GM18498 (cell line): ENCODE results near the gene PRF1.
"Not testable (repeated sequence)": the region's sequence is repeated elsewhere in the genome, so short reads cannot be mapped to it uniquely, and the experiment has no call there.

Experiments
- ATAC-seq: cut with Tn5 transposase; IDR thresholded peaks from one replicate; pipeline ENCODE4 v1.9.1; 2021; ENCODE audit warnings: mild to moderate bottlenecking, moderate library complexity; ENCODE audit not compliant: unreplicated experiment

PRF1 gene

DNA sequence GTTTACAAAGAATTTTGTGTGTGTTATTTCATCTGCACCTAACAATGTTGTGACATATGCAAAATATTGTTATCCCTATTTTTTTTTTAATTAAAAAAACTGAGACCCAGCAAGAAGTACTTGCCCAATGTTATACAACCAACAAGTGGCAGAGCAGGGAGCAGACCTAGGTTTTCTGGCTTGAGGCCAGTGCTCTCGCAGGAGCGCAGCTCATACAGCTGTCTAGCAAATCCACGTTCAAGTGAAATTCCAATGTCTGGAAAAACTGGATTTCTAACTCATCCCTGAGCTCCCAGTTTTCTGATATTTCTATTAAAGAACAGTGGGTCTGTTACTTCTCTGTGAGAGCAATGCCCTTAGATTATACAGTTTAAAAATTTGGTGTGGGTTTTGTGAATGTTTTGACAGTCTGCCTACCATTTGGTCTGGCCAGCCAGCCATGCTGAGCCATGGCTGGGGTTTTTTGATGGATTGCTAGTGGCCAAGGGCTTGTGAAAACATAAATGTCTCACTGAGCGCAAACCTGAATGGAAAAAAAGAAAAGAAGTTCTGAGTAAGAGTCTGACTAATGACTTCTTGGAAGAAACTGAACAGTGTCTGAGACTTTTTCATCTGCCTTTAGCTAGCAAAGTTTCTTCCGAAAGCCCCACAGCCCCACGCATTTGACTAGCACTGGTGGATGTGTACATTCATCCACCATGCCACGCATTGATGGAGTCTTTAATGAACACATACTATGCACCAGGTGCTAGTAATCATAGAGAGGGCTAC lies 15.4 kb upstream of the PRF1 start:
- no peak for ATAC-seq

DNA sequence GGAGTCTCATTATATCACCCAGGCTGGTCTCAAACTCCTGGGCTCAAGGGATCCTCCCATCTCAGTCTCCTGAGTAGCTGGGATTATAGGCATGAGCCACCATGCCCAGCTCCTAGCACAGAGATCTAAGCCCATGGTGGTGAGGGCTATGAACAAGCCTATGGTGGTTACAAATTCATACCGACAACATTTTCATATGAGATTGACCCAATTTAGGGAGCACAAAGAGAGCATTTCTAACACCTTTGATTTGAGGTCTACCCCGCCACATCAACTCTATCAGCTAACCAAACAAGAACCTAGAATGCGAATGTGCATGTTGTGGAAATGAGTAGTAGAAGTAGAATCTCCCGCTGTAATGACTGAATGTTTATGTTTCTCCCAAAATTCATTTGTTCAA lies 14.2 kb upstream of the PRF1 start:
- no peak for ATAC-seq

DNA sequence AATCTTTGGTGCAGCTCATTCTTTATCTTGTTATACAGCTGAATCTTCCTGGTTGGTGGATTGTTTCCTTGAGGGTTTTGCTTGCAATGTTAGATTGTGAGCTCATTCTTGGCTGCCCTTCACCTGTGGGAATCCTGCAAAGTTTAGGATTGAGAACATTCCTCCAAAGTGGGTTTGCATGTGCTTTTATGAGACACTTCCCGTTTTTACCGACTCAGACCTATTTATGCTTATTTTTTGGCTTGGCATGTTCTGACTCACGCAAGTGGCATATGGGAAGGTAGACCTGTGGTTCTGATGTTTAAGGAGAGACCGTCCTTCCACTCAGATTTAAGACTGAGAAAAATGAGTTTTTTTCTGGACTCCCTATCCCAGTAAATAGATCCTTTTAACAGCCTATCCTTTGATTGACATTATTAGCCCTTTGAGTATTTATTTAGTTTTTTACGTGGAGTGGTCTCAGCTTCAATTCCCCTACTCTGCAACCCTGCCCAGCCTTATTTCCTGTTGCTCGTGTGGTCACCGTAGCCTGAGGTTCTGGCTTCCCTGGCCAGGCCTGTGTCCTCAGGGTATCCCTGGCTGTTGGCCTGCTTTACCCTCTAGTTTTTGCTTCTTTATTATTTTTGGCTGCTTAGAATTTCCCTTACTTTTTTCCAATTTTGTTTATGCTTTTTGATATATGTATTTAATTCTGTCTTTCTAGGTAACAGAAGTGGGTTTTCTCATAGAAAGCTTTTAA lies 13.4 kb upstream of the PRF1 start:
- no peak for ATAC-seq

DNA sequence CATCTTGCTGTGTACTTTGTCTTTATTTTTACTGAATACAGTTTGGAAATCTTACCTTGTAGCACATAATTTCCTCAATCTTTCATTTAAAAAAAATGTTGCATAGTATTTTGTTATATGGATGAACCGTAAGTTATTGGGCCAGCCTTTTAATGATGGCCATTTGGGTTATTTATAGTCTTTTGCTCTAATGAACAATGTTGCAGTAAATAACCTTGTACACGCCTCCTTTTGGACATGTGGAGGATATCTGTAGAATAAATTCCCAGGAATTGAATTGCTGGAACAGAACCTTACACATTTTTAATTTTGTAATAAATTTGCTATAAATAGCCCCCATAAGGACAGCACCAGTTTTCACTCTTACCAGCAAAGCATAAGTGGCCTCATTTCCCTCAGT lies 12.7 kb upstream of the PRF1 start:
- ATAC-seq: no peak

DNA sequence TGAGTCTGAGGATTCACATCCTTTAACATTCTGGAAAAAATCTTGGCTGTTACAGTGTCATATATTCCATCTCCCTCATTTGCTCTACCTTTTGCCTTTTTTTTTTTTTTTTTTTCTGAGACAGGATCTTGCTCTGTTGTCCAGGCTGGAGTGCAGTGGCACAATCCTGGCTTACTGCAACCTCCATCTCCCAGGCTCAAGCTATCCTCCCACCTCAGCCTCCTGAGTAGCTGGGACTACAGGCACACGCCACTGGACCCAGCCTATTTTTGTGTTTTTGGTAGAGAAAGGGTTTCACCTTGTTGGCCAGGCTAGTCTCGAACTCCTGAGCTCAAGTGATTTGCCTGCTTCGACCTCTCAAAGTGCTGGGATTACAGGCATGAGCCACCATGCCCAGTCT lies 11.8 kb upstream of the PRF1 start:
- ATAC-seq: not testable (repeated sequence)

DNA sequence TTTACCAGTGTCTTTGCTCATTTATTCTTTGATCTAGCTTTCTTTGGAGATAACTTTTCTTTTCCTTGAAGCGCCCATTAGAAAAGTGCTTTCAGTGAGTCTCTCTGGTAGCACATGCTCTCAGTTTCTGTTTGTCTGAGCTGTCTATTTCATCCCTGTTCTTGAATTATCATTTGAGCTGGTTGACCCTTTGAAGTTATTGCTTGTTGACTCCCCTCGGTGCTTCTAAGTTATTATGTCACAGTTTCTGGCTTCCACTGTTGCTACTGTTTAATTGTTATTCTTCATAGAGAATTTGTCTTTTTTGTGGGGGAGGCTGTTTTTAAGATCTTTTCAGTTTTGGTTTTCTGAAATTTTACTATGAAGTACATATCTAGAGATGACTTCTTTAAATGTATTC lies 11.4 kb upstream of the PRF1 start:
- no peak for ATAC-seq

DNA sequence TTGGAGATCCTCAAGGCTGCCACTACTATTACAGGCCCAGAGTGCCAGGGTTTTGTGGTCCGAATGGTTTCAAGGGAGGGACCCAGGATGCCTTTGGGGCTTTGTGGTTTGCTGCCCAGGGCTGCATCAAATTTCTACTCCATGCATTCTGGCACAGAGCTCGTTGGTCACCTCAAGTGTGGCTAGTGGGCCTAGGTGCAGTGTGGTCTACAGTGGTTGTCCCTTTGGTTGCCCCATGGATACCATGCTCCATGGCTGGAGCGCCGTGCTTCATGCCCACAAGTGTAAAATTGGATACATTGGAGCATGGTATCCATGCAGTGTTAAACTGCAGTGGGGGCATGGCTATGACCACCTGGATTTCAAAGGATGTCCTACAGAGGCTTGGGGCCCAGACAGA lies 5.4 kb upstream of the PRF1 start:
- ATAC-seq: no peak

DNA sequence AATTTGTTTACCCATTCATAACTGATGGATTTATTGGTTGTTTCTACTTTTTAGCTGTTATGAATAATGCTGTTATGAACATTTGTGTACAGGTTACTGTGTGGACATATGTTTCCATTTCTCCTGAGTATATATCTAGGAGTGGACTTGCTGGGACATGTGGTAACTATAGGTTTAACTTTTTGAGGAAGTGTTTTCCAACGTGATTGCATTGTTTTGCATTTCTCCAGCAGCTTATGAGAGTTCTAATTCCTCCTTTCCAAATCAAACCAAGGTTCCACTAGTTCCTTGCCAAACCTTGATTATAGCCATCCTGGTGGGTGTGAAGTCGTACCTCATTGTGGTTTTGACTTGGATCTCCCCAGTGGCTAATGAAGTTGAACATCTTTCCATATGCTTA lies 2.6 kb upstream of the PRF1 start:
- ATAC-seq: no peak

DNA sequence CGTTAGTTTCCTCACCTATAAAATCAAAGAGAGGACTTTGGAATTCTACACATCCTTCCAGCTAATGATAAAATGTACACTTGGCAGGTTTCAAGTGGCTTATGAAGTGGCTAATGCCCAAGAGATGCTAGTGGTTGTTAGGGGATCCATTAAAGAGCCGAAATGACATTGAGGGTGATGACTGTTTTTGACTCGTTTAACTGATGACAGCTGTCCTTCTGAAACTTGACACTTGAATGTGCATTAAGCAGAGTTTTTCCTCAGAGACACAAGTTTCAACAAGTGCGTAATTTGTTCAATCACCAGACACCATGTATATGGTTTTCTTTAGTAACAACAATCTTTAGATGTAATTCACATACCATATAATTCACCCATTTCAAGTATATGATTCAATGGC lies 1.6 kb upstream of the PRF1 start:
- no peak for ATAC-seq

DNA sequence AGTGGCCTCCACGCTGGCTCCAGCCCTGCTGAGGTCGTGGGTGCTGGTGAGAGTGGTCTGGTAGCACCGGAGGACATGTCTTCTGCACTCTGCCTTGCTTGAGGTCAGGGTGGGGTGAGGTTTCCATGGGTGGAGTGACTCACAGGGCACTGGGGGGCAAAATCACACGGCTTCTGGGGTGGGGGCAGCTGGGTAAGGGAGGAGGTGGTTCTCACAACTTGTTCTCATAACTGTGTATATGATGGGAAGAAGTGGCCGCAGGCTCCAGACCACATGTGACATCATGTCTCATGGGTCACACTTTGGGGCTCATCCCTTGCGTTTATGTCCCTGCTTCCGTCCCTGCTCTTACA lies 884 bp upstream of the PRF1 start:
- ATAC-seq: no peak

DNA sequence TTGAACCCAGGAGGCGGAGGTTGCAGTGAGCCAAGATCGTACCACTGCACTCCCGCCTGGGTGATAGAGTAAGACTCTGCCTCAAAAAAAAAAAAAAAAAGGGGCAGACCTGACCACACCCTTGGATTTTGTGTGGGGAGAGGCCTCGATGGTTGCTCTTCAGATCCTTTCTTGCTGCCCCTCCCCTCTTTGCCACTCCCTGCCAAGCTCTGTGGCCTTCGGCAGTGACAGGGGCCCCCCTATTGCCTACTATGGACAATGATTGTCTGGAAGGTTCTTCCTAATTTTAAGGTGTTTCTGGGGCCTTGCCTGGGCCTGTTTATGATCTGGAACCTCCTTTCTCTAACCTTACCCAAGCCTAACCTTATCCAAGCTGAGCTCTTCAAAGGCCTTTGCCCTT lies 795 bp downstream of the PRF1 start:
- ATAC-seq: no peak

DNA sequence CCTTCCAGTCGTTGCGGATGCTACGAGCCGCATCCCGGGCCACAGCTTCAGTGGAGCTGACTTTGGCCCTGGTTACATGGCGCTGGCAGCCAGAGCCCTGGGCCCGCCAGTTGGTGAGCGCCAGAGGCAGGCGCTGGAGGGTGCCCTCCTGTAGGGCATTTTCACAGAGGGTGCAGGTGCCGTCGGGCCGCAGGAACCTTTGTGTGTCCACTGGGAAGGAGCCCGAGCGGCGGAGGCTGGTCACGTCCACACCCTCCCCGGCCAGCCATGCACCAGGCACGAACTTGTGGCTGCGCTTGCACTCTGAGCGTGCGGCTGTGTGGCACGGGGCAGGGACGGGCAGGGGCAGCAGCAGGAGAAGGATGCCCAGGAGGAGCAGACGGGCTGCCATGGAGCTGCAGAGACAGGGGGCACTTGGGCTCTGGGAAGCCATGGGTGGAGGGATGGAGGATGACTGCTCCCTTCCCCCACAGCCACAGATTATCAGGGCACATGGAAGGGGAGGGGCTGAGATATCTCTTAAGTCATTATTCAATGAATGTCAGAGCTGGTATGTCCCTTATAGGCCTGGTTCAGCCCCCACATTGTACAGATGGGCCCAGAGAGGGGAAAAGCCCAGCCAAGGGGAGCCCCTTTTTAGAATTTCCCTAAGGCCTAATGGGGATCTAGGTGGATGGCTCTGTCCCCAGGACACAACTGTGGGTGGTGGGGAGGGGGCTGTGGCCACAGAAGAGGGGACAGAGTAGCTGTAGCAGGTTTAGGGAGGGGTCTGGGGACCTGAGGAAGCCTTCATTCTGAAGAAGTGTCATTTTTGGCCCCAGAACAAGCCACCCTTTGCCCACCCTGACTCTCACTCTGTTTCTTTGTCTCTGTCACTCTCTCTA lies 1.8 kb downstream of the PRF1 start:
- no peak for ATAC-seq

DNA sequence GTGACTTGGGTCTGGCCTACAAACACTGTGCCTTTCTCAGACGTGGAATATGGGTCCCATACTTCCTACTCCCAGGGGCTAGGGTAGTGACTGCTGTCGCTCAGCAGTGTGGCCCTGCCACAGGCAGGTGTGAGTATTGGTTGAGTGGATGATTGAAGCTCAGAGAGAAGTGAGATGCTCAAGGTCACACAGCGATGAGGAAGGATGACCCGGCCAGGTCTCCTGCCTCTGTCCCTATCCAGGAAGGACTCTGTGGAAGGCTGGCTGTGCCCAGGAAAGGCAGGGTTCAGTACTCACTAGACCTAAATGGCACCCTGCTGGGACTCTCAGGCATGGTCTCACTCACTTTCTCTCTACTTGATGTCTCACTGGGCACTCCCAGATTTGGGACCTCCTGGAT lies 2.8 kb downstream of the PRF1 start:
- ATAC-seq: no peak

DNA sequence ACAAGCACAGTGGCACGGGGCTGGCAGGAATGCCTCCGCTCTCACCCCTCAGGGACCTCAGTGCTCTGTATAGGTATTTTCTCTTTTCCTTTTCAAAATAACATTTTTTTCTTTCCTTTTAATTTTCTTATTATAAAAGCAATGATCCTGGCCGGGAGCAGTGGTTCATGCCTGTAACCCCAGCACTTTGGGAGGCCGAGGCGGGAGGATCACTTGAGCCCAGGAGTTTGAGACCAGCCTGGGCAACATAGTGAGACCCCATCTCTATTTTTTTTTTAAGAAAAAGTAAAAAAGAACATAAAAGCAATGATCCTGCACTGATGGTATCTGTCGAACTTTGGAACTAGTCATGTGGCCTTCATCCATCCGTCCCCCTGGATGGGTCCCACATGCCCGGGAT lies 3.2 kb downstream of the PRF1 start:
- no peak for ATAC-seq

DNA sequence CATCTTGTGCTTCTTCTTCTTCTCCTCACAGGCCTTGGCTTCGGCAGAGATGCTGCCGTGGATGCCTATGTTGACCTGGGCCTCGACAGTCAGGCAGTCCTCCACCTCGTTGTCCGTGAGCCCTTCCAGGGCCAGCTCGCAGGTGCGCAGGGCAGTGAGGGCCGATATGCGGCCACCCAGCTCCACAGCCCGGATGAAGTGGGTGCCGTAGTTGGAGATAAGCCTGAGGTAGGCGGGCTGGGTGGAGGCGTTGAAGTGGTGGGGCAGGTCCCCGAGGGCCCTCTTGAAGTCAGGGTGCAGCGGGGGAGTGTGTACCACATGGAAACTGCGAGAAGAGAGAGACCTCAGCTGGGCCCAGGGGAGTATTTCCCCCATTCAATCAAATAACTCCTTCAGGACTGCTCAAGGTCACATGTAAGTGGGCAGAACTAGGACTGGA lies 3.7 kb downstream of the PRF1 start:
- ATAC-seq: no peak

DNA sequence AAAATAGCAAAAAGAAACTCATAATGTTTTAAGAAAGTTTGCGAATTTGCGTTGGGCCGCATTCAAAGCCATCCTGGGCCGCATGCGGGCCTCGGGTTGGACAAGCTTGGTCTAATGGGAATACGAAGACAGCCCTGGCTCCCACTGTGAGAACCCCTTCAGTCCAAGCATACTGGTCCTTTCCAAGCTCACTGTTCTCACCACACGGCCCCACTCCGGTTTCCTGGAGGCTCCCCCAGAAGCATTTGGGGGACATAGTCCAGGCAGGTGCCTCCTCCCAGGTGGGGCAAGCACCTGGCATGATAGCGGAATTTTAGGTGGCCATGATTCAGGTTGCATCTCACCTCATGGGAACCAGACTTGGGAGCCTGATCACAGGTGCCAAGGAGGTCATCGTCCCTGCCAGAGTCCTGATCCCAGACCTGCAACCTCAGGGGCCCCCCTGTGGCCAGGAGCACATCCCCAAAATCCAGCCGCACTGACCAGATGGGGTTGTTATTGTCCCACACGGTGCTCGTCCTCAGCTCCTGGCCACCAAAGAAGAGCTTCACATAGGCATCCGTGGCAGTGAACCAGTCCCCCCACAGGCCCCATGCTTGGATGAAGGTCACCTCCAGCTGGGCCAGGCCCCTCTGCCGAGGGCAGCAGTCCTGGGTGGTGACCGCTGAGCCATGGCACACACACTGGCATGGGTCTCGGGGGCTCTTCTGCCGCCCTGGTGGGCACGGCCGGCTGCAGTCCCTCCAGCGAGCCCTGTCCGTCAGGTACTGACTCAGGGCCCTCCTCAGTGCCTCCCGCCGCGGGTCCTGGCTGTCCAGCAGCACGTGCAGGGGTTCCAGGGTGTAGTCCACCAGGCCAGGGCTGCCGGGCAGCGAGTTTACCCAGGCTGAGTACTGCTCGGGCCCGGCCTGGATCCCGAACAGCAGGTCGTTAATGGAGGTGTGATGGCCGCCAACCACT lies 4.4 kb downstream of the PRF1 start:
- ATAC-seq: no peak

DNA sequence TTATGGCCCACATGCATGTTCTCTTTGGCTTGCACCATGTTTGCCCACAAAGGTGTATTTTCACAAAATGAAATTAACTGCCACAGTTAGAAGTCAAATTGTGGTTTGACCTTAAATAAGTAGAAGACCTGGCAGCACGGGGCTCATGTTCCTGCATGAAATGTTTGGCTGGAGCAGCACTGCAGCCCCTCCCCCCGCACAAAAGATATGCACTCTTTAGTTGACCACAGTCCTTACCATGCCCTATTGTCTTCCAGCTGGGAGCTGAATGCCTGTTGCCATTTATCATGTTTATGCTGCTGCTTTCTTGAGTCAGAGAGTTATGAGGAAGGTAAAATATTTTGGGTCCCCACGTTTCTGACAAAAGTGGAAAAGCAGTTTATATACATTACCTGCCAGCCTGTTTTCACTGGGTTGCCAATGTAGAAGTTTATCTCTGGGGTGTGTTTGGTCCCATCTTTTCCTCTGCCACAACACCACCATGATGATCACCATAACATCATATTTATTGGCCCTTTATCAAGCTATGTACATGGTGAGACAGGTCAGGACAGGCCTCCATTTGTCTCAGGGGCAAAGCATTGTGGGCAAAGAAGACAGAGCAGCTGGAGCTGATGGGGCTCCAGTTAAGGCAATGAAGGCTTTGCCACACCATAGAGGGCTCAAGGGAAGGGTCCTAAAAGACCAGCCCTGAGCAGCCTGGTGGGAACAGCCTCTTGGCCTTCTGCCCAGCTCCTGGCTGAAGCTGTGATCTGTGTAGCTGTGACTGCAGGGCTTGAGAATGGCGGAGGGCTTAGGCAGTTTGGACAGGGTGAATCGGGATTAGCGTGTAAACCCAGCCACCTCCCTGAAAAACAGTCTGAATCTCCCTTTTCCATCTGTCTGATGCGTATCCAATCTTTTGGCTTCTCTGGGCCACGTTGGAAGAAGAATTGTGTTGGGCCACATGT lies 5.4 kb downstream of the PRF1 start:
- ATAC-seq: no peak

DNA sequence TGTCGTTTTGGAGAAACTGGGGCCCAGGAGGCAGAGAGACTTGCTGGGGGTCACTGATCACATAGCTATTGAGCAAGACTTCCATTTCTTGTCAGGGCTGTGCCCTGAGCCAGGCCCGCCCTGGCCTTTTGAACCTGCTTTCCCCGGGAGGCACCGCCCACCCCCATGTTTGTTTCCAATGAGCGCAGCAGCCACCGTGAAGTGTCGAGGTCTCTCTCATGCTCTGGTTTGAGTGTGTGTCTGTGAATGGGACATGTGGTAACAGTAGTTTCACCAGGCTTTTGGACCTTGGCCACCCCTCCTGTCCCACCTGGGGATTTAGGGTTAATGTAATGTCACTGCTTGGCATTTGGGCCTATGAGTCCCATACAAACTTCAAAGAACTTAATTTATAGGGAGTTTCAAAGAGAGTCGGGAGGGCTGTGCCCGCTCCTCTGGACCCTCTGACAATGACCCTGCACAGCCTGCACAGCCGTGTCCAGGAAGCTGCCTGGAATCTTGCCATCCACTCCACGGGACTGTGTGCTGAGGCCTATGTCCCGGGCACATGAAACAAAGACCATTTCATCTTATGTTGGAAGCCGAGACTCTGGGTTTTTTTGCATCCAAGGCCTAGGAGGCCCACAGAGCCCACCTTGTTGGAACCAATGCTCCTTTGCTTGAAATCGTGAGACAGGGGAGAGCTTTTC lies 6.3 kb downstream of the PRF1 start:
- no peak for ATAC-seq

DNA sequence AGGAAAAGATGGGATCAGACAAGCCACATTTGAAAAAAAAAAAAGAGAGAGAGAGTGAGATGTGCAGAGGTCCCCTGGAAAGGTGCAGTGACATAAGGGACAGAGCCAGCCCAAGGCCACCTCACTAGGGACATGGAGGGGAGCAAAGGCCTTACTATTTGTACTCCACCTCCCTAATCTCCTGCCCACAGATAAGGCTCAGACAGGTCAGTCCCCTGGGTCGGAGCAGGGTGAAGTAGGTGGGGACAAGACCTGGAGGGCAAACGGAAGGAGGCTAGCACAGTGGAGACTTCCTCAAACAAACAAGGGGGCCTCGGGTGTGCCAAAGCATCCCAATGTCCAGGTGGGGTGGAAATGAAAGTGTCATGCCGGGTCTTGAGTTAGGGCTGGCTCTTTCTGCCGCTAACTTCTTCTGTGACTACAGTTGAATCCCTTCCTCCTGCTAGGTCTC lies 7.0 kb downstream of the PRF1 start:
- ATAC-seq: no peak
